ENCODE results near the gene TSPEAR.
"Not testable (repeated sequence)": the region's sequence is repeated elsewhere in the genome, so short reads cannot be mapped to it uniquely, and the experiment has no call there.

The TSPEAR gene

GRCh38 chr21:44615466-44615865, 95.9 kb downstream of the TSPEAR start:
- TF ChIP-seq TAF1 (IDR thresholded peaks at IDR 0.05; ENCODE audit: low read depth, low read length) (no peak), SPI1 (IDR thresholded peaks at IDR 0.05; ENCODE audit: low read depth, low read length) (no peak), POLR2AphosphoS5 (IDR thresholded peaks at IDR 0.05; ENCODE audit: low read depth, low read length) (no peak), POU2F2 (IDR thresholded peaks at IDR 0.05; ENCODE audit: low read depth, low read length) (no peak), PAX5 (IDR thresholded peaks at IDR 0.05; ENCODE audit: insufficient read depth, low read length, severe bottlenecking) (no peak), POLR2A (IDR thresholded peaks at IDR 0.05; ENCODE audit: low read depth, low read length) (no peak)
- no peak for FAIRE-seq
- DNase-seq (ENCODE audit: insufficient read length, low spot score) = no peak

DNA sequence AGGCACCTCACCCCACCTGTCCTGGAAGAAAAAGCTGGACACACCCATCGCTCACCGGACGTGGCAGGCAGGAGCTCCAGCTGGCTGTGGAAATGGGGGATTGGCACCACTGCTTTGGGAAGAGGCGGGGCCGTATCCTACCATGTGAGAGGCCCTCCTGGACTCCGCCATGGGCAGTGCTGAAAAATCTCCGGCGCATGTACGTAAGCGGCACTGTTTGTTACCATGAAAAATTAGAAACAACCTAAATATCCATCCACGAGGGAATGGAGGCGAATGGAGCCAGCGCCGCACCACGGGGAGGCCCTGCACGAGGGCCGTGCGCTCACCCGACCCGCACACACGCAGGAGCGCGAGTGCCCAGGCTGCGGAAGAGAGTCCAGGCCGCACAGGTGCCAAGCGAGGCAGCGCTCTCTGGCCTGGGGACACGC, 96.4 kb downstream of the TSPEAR start:
- DNase-seq (ENCODE audit: insufficient read length, low spot score) = no peak
- no peak for TF ChIP-seq POLR2AphosphoS5 (IDR thresholded peaks at IDR 0.05; ENCODE audit: low read depth, low read length)
- no peak for TF ChIP-seq POU2F2 (IDR thresholded peaks at IDR 0.05; ENCODE audit: low read depth, low read length)
- TF ChIP-seq POLR2A (IDR thresholded peaks at IDR 0.05; ENCODE audit: low read depth, low read length) = no peak
- no peak for TF ChIP-seq PAX5 (IDR thresholded peaks at IDR 0.05; ENCODE audit: insufficient read depth, low read length, severe bottlenecking)
- no peak for TF ChIP-seq SPI1 (IDR thresholded peaks at IDR 0.05; ENCODE audit: low read depth, low read length)
- TF ChIP-seq TAF1 (IDR thresholded peaks at IDR 0.05; ENCODE audit: low read depth, low read length) = no peak

DNA sequence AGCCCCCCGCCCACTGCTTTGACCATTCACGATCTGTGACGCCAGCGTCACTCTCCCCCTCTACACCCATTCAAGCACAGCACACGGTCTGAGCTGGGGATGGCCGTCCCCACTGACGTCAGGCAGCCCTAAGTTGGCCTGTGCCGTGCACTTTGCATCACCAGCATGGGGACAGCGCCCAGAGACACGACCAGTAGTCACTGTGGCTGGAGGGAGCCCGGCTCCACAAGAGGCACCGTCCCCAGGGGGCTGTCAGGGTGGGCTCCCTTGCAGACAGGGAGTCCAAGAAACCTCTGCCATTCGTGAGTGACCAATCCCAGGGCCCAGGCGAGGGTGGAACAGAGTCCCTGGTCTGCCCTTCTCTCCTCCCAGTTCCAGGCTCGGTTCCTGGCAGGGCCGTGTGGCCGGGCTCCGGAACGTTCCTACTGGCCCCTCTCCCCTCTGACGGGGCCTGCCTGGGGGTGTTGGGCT, 97.2 kb downstream of the TSPEAR start:
- FAIRE-seq = no peak
- TF ChIP-seq TAF1 (IDR thresholded peaks at IDR 0.05; ENCODE audit: low read depth, low read length) (no peak), PAX5 (IDR thresholded peaks at IDR 0.05; ENCODE audit: insufficient read depth, low read length, severe bottlenecking) (no peak)
- DNase-seq (ENCODE audit: insufficient read length, low spot score) = no peak

More for the DNA sequence above, 96.4 kb downstream of the TSPEAR start:
- FAIRE-seq = no peak

DNA sequence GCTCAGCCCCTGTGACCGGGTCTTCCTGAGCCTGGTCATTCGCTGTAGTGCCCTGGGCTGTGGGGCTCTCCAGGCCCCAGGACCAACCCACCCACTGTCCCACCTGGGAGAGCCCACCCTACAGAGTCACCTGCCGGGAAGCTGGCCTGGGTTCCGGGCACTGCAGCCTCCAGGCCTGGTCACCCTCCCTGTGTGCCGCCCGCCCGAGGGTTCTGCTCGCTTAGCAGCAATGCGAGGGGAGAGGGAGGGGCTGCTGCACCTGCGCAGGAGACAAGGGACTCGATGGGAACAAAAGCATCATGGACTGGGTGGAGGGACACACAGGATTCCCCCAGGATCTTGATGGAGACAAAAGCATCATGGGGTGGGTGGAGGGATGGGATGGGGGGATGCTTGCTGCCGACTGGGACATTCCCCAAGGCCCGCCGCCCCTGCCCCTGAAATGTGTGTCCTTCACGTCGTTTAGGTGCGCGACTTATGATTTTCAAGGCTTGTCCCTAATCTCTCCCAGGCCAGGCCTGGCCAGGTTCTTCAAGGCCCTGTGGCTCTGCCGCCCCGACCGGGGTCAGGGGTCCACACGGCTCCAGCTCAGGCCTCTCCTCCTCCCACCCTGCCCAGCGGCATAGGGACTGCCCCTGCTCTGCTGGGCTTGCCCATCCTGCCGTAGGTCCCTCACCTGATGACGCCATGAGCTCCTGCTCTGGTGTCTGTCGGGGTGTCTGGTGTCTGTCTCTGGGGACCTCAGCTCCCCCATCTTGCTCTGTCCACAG, 97.8 kb downstream of the TSPEAR start:
- TF ChIP-seq POLR2AphosphoS5 (IDR thresholded peaks at IDR 0.05; ENCODE audit: low read depth, low read length) (no peak), POLR2A (IDR thresholded peaks at IDR 0.05; ENCODE audit: low read depth, low read length) (no peak), PAX5 (IDR thresholded peaks at IDR 0.05; ENCODE audit: insufficient read depth, low read length, severe bottlenecking) (no peak), POU2F2 (IDR thresholded peaks at IDR 0.05; ENCODE audit: low read depth, low read length) (no peak), SPI1 (IDR thresholded peaks at IDR 0.05; ENCODE audit: low read depth, low read length) (no peak), TAF1 (IDR thresholded peaks at IDR 0.05; ENCODE audit: low read depth, low read length) (no peak)
- FAIRE-seq = no peak
- DNase-seq (ENCODE audit: insufficient read length, low spot score) = no peak

DNA sequence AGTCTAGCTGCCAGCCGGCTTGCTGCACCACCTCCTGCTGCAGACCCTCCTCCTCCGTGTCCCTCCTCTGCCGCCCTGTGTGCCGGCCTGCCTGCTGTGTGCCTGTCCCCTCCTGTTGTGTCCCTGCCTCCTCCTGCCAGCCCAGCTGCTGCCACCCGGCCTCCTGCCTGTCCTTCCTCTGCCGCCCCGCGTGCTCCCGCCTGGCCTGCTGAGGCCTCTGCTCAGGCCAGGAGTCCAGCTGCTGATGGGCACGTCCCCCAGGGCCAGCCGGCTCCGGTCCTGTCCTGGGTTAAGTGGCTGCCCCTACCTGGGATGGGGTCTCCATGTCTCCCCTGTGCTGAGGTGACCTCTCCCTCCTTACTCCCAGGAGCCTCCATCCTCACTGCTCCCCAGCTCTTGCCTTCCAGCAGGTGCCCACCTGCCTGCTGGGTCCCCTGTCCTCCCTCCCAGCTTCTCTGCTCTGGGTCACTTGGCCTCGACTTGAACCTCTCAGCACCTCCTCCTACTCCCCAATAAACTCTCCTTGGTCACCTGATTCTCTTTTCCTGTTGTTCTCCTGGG, 98.6 kb downstream of the TSPEAR start:
- DNase-seq (ENCODE audit: insufficient read length, low spot score) (no peak), FAIRE-seq (no peak)
- no peak for TF ChIP-seq POLR2AphosphoS5 (IDR thresholded peaks at IDR 0.05; ENCODE audit: low read depth, low read length)
- no peak for TF ChIP-seq TAF1 (IDR thresholded peaks at IDR 0.05; ENCODE audit: low read depth, low read length)
- no peak for TF ChIP-seq POLR2A (IDR thresholded peaks at IDR 0.05; ENCODE audit: low read depth, low read length)
- no peak for TF ChIP-seq PAX5 (IDR thresholded peaks at IDR 0.05; ENCODE audit: insufficient read depth, low read length, severe bottlenecking)
- no peak for TF ChIP-seq SPI1 (IDR thresholded peaks at IDR 0.05; ENCODE audit: low read depth, low read length)
- no peak for TF ChIP-seq POU2F2 (IDR thresholded peaks at IDR 0.05; ENCODE audit: low read depth, low read length)

- DNase-seq (ENCODE audit: insufficient read length, low spot score) (no peak), FAIRE-seq (no peak)
- no peak for TF ChIP-seq POLR2AphosphoS5 (IDR thresholded peaks at IDR 0.05; ENCODE audit: low read depth, low read length)
- no peak for TF ChIP-seq SPI1 (IDR thresholded peaks at IDR 0.05; ENCODE audit: low read depth, low read length)
- TF ChIP-seq PAX5 (IDR thresholded peaks at IDR 0.05; ENCODE audit: insufficient read depth, low read length, severe bottlenecking) = no peak
- no peak for TF ChIP-seq POU2F2 (IDR thresholded peaks at IDR 0.05; ENCODE audit: low read depth, low read length)
- TF ChIP-seq POLR2A (IDR thresholded peaks at IDR 0.05; ENCODE audit: low read depth, low read length) = no peak
- no peak for TF ChIP-seq TAF1 (IDR thresholded peaks at IDR 0.05; ENCODE audit: low read depth, low read length)
These were observed 99.3 kb downstream of the TSPEAR start, which contains the start of gene KRTAP10-8 for GRCh38 chr21:44612029-44612486. Gene KRTAP10-8 (plus strand): TSS chr21:44612079. CDS start chr21:44612101, 22 bp downstream.

GRCh38 chr21:44611551-44611950, 99.8 kb downstream of the TSPEAR start:
- no peak for FAIRE-seq
- no peak for DNase-seq (ENCODE audit: insufficient read length, low spot score)
- TF ChIP-seq POLR2AphosphoS5 (IDR thresholded peaks at IDR 0.05; ENCODE audit: low read depth, low read length) (no peak), POLR2A (IDR thresholded peaks at IDR 0.05; ENCODE audit: low read depth, low read length) (no peak), SPI1 (IDR thresholded peaks at IDR 0.05; ENCODE audit: low read depth, low read length) (no peak), PAX5 (IDR thresholded peaks at IDR 0.05; ENCODE audit: insufficient read depth, low read length, severe bottlenecking) (no peak), TAF1 (IDR thresholded peaks at IDR 0.05; ENCODE audit: low read depth, low read length) (no peak), POU2F2 (IDR thresholded peaks at IDR 0.05; ENCODE audit: low read depth, low read length) (no peak)

GRCh38 chr21:44610157-44610843, 101.1 kb downstream of the TSPEAR start:
- not testable (repeated sequence) for FAIRE-seq; DNase-seq (ENCODE audit: insufficient read length, low spot score)

DNA sequence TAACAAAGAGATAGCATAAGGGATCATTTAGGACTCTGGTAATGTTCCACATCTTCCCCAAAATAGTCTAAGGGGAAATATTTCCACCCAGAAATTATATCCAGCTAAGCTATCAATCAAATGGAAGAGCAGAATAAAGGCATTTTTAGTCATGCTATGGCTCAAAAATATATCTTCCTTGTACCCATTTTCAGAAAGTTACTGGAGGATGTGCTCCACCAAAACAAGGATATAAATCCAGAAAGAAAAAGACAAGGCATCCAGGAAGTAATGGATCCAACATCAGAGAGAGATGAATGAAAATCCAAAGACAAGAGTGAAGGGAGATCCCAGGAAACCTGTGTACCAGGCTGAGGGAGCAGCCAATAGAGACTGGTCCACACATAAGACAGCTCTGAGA, 102.2 kb downstream of the TSPEAR start:
- TF ChIP-seq PAX5 (IDR thresholded peaks at IDR 0.05; ENCODE audit: insufficient read depth, low read length, severe bottlenecking) (no peak), POLR2AphosphoS5 (IDR thresholded peaks at IDR 0.05; ENCODE audit: low read depth, low read length) (no peak), POU2F2 (IDR thresholded peaks at IDR 0.05; ENCODE audit: low read depth, low read length) (no peak), SPI1 (IDR thresholded peaks at IDR 0.05; ENCODE audit: low read depth, low read length) (no peak), POLR2A (IDR thresholded peaks at IDR 0.05; ENCODE audit: low read depth, low read length) (no peak)
- no peak for FAIRE-seq
- DNase-seq (ENCODE audit: insufficient read length, low spot score) = no peak
